GM12892 (cell line): Measurements from ENCODE around the gene ZGLP1.

Experiments used
- POLR2A ChIP-seq: IDR thresholded peaks from 2 replicates; pipeline ENCODE4 v1.6.1; 2011; ENCODE audit warnings: low read depth, low read length, control low read depth
- POLR2AphosphoS5 ChIP-seq: IDR thresholded peaks from 2 replicates; pipeline ENCODE4 v1.6.1; 2011; ENCODE audit warnings: low read depth, low read length, control low read depth
- TAF1 ChIP-seq: IDR thresholded peaks from 2 replicates; pipeline ENCODE4 v1.6.1; 2011; ENCODE audit warnings: low read depth, mild to moderate bottlenecking, control low read depth, low read length, borderline replicate concordance

DNA sequence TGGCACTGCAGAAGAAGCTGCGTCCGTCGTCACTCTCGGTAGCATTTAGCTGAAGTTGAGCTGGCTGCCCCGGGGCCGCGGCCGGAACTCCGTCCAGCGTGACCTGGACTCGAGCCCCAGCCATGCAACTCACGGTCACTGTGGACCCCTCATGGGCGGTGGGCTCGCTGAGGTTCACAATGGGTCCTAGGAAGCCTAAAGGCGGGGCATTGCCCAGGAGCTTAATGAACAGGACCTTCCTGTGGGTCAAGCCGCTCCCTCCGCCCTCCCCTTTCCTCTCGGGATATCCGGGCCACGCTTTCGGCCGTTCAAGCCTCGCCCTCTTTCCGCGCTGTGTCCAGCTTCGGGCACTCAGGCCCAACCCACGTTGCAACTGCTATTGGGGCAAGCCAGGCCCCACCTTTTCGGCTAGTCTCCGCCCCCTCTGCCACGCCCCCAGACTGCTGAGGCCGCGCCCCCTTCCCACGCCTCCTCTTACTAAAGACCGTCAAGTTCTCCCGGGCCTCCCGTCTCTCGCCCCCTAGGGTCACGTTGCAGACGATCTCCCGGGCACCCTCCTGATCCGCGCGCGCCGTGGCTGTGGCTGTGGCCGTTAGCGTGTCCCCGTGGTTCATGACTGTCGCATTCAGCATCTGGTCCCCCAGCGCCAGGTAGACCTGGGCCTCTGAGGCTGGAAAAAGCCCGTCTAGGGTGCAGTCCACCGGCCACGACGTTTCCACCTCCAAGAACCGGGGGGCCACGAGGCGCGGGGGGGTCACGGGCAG is 25.2 kb upstream of the ZGLP1 start:
- TF ChIP-seq POLR2A = no peak
- TF ChIP-seq TAF1 = no peak
- TF ChIP-seq POLR2AphosphoS5 = no peak
